ENCODE data around the gene JARID2. TPM values are rescaled to one million over a fixed set of nuclear protein-coding genes. Genes with fewer than 3 reads are reported as not detected.

Gene JARID2
- total and polyA plus RNA-seq, 2 of the 4 experiments (the other 2 are of a cell fraction) = 9.6 to 12.9 TPM

- Histone ChIP-seq H3K27me3 (ENCODE audit: control insufficient read depth, insufficient read depth, low read length) (no peaks in the 10 kb centered on the region), H2AK5ac (ENCODE audit: low read depth, low read length) (no peak overlapping the region), H3K23ac (ENCODE audit: low read depth, low read length) (no peak overlapping the region), H3K4ac (ENCODE audit: low read depth, low read length) (no peak overlapping the region), H4K8ac (ENCODE audit: low read depth in 2 of 2, low read length in 2 of 2) (no peak overlapping the region), H3K4me3 (ENCODE audit: insufficient read depth, low read depth, low read length) (no peak overlapping the region), H2BK5ac (ENCODE audit: low read depth, low read length, poor library complexity, severe bottlenecking) (no peak overlapping the region), H4K91ac (ENCODE audit: insufficient read depth, low read depth, low read length) (no peak overlapping the region), H3K36me3 (ENCODE audit: control insufficient read depth, insufficient read depth, low read length) (no peaks in the 10 kb centered on the region), H2BK120ac (ENCODE audit: low read depth, low read length) (no peak overlapping the region), H3K9me3 (ENCODE audit: control insufficient read depth, insufficient read depth, low read length) (no peaks in the 10 kb centered on the region), H3K9ac (ENCODE audit: low read depth, low read length) (no peak overlapping the region), H2AK9ac (replicated peaks; ENCODE audit: low read depth, low read length, poor library complexity) (no peak overlapping the region), H4K20me1 (ENCODE audit: insufficient read depth, low read length) (peaks cover 76% of the 10 kb centered on the region), H3K14ac (replicated peaks; ENCODE audit: low read depth, low read length) (no peak overlapping the region), H2BK15ac (ENCODE audit: low read depth, low read length) (no peak overlapping the region), H2AFZ (replicated peaks; ENCODE audit: low read length, poor library complexity) (no peak overlapping the region), H3K27ac (ENCODE audit: insufficient read depth, low read length) (no peak overlapping the region), H3K4me1 (ENCODE audit: control insufficient read depth, insufficient read depth, low read length) (peaks cover 12% of the 10 kb centered on the region), H3K4me2 (ENCODE audit: low read depth, low read length) (no peak overlapping the region), H3K79me1 (ENCODE audit: low read depth in 1 of 2, low read length in 2 of 2) (peaks cover 51 to 81% of the 10 kb centered on the region in 2 experiments), H3K9me1 (ENCODE audit: insufficient read depth, low read length) (peaks cover 24% of the 10 kb centered on the region), H4K5ac (ENCODE audit: low read depth, low read length) (no peak overlapping the region), H3K56ac (ENCODE audit: extremely low read depth, insufficient read depth, low read length) (no peak overlapping the region), H3K18ac (ENCODE audit: low read depth, low read length) (no peak overlapping the region), H2BK20ac (ENCODE audit: low read depth, low read length) (no peak overlapping the region)
- intact Hi-C loops (cut with micrococcal nuclease) (no loop called here), dilution Hi-C loops (cut with HindIII; ENCODE audit: low sequenced_read_pairs, unreplicated experiment) (no loop called here), in situ Hi-C loops (cut with MboI; ENCODE audit: low sequenced_read_pairs) (no loop called here)
- TF ChIP-seq CEBPB (IDR thresholded peaks at IDR 0.05; ENCODE audit: low read depth, low read length) (no peak), RFX5 (IDR thresholded peaks at IDR 0.05; ENCODE audit: low read depth, low read length) (no peak), RAD21 (IDR thresholded peaks at IDR 0.05; ENCODE audit: low read length) (no peak), POLR2A (IDR thresholded peaks at IDR 0.05; ENCODE audit: low read depth, low read length) (no peak)
- ChIA-PET CTCF (no interaction called here), POLR2A (ENCODE audit: unreplicated experiment) (no interaction called here)
- no peak for DNase-seq
- no peak for ATAC-seq (ENCODE audit: low read depth)
- no CpG with 5 or more reads among the region's 5 CpGs for WGBS, 2 experiments (ENCODE audit: extremely low coverage in 2 of 2, insufficient read length in 1 of 2)
- BruUV-seq (replicated peaks) = no TSS peak
Observed at GRCh38 chr6:15296249-15296648, 50.4 kb downstream of the JARID2 start.
